ENCODE data around the gene TALDO1.

The TALDO1 gene

GRCh38 chr11:792535-792821 is 45.2 kb downstream of the TALDO1 start:
- H3K4me3 ChIP-seq (ENCODE audit: low read depth, low read length) = no peak overlapping the region
- in situ Hi-C loops (cut with HindIII; ENCODE audit: low sequenced_read_pairs) = no loop called here
- TF ChIP-seq CTCF (IDR thresholded peaks at IDR 0.05; ENCODE audit: low read depth, low read length, missing control alignments) = no peak
- DNase-seq (ENCODE audit: low read depth) = no peak

- no peak overlapping the region for H3K4me3 ChIP-seq (ENCODE audit: low read depth, low read length)
- in situ Hi-C loops (cut with HindIII; ENCODE audit: low sequenced_read_pairs) = no loop called here
- TF ChIP-seq CTCF (IDR thresholded peaks at IDR 0.05; ENCODE audit: low read depth, low read length, missing control alignments) = no peak
- DNase-seq (ENCODE audit: low read depth) = no peak
Observed at GRCh38 chr11:792873-793272, 45.6 kb downstream of the TALDO1 start.

GRCh38 chr11:793556-793955 is 46.3 kb downstream of the TALDO1 start:
- H3K4me3 ChIP-seq (ENCODE audit: low read depth, low read length) = no peak overlapping the region
- in situ Hi-C loops (cut with HindIII; ENCODE audit: low sequenced_read_pairs) = no loop called here
- no peak for DNase-seq (ENCODE audit: low read depth)
- TF ChIP-seq CTCF (IDR thresholded peaks at IDR 0.05; ENCODE audit: low read depth, low read length, missing control alignments) = no peak

GRCh38 chr11:794013-794765 is 46.9 kb downstream of the TALDO1 start:
- no peak for TF ChIP-seq CTCF (IDR thresholded peaks at IDR 0.05; ENCODE audit: low read depth, low read length, missing control alignments)
- no peak overlapping the region for H3K4me3 ChIP-seq (ENCODE audit: low read depth, low read length)
- DNase-seq (ENCODE audit: low read depth) = no peak
- in situ Hi-C loops (cut with HindIII; ENCODE audit: low sequenced_read_pairs) = no loop called here

GRCh38 chr11:794766-795633 is 47.7 kb downstream of the TALDO1 start:
- no peak for DNase-seq (ENCODE audit: low read depth)
- H3K4me3 ChIP-seq (ENCODE audit: low read depth, low read length) = peak overlapping the region; percentile 78
- TF ChIP-seq CTCF (IDR thresholded peaks at IDR 0.05; ENCODE audit: low read depth, low read length, missing control alignments) = no peak
- in situ Hi-C loops (cut with HindIII; ENCODE audit: low sequenced_read_pairs) = no loop called here

- in situ Hi-C loops (cut with HindIII; ENCODE audit: low sequenced_read_pairs) = no loop called here
- DNase-seq (ENCODE audit: low read depth) = no peak
- H3K4me3 ChIP-seq (ENCODE audit: low read depth, low read length) = peak overlapping the region; percentile 78
- TF ChIP-seq CTCF (IDR thresholded peaks at IDR 0.05; ENCODE audit: low read depth, low read length, missing control alignments) = no peak
Observed at GRCh38 chr11:795634-796564, 48.6 kb downstream of the TALDO1 start.

Data from astrocyte of the cerebellum (primary cell).